Hematopoietic multipotent progenitor cell treated with erythropoietin and hydrocortisone succinate and interleukin-3 and kit ligand, for 6 days (in vitro differentiated cells): ENCODE measurements around the gene LRRFIP2.
"Not testable (repeated sequence)": the region's sequence is repeated elsewhere in the genome, so short reads cannot be mapped to it uniquely, and the experiment has no call there.

ENCODE experiments used
- DNase-seq: peaks from one replicate; pipeline ENCODE4 v3.0.0-alpha.2; 2015

Gene LRRFIP2

GRCh38 chr3:37140899-37141541, 33.4 kb downstream of the LRRFIP2 start:
- DNase-seq, result no peak

- no peak for DNase-seq
Observed at GRCh38 chr3:37139567-37140052, 34.8 kb downstream of the LRRFIP2 start.

- DNase-seq, result no peak
Observed at GRCh38 chr3:37138816-37139215, 35.6 kb downstream of the LRRFIP2 start.

- no peak for DNase-seq
Observed at GRCh38 chr3:37137516-37137915, 36.9 kb downstream of the LRRFIP2 start.

GRCh38 chr3:37136067-37136466, 38.3 kb downstream of the LRRFIP2 start:
- no peak for DNase-seq

GRCh38 chr3:37135561-37135960, 38.8 kb downstream of the LRRFIP2 start:
- DNase-seq, result no peak

- no peak for DNase-seq
Observed at GRCh38 chr3:37132334-37132733, 42.0 kb downstream of the LRRFIP2 start.

- no peak for DNase-seq
Observed at GRCh38 chr3:37131860-37132144, 42.6 kb downstream of the LRRFIP2 start.

GRCh38 chr3:37130984-37131859, 43.2 kb downstream of the LRRFIP2 start:
- DNase-seq, result no peak

GRCh38 chr3:37130448-37130847, 43.9 kb downstream of the LRRFIP2 start:
- DNase-seq, result no peak

- no peak for DNase-seq
Observed at GRCh38 chr3:37129871-37130270, 44.5 kb downstream of the LRRFIP2 start.

- DNase-seq, result no peak
Observed at GRCh38 chr3:37127340-37127739, 47.0 kb downstream of the LRRFIP2 start.

GRCh38 chr3:37126856-37127255, 47.5 kb downstream of the LRRFIP2 start:
- no peak for DNase-seq

- DNase-seq, result peak; percentile 51
Observed at GRCh38 chr3:37125195-37126073, 48.9 kb downstream of the LRRFIP2 start.

- peak; percentile 64 for DNase-seq
Observed at GRCh38 chr3:37124435-37124834, 49.9 kb downstream of the LRRFIP2 start.

- no peak for DNase-seq
Observed at GRCh38 chr3:37123292-37123691, 51.1 kb downstream of the LRRFIP2 start.

GRCh38 chr3:37122069-37122468, 52.3 kb downstream of the LRRFIP2 start:
- not testable (repeated sequence) for DNase-seq

- DNase-seq, result no peak
Observed at GRCh38 chr3:37118163-37118562, 56.2 kb downstream of the LRRFIP2 start.

GRCh38 chr3:37117548-37117947, 56.8 kb downstream of the LRRFIP2 start:
- no peak for DNase-seq

GRCh38 chr3:37116998-37117397, 57.4 kb downstream of the LRRFIP2 start:
- no peak for DNase-seq

- DNase-seq, result no peak
Observed at GRCh38 chr3:37115446-37115845, 58.9 kb downstream of the LRRFIP2 start.

- no peak for DNase-seq
Observed at GRCh38 chr3:37114251-37115145, 59.9 kb downstream of the LRRFIP2 start.
